Fibroblast of the conjunctiva (primary cell): Measurements from ENCODE around the gene F10.

Experiments used
- DNase-seq: peaks from one replicate; pipeline ENCODE4 v3.0.0-alpha.2; 2010; ENCODE audit warnings: low read depth

F10 gene

DNA sequence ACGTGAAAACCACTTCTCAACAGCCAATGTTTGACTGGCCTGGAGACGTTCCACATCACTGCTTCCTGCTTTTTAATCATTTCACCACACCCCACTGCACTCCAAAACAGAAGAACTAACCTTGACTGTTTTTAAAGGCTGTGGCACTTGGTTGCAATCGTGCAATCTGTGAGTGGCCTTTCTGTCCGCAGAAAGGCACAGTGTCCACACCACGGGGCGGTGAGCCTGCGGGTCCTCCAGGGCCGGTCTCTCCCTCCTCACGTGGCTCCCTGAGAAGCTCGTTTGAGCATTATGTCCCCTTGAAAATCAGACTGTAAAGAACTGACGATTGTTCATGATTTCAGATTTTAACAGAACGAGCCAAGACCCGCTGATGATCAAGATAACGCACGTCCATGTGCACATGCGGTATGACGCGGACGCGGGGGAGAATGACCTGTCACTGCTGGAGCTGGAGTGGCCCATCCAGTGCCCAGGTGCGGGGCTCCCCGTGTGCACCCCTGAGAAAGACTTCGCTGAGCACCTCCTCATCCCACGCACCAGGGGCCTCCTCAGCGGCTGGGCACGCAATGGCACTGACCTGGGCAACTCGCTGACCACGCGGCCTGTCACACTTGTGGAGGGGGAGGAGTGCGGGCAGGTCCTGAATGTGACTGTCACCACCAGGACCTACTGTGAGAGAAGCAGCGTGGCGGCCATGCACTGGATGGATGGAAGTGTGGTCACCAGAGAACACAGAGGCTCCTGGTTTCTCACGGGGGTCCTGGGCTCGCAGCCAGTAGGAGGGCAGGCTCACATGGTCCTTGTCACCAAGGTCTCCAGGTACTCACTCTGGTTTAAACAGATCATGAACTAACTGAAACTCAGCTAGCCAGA is 48.9 kb downstream of the F10 start:
- DNase-seq = no peak

DNA sequence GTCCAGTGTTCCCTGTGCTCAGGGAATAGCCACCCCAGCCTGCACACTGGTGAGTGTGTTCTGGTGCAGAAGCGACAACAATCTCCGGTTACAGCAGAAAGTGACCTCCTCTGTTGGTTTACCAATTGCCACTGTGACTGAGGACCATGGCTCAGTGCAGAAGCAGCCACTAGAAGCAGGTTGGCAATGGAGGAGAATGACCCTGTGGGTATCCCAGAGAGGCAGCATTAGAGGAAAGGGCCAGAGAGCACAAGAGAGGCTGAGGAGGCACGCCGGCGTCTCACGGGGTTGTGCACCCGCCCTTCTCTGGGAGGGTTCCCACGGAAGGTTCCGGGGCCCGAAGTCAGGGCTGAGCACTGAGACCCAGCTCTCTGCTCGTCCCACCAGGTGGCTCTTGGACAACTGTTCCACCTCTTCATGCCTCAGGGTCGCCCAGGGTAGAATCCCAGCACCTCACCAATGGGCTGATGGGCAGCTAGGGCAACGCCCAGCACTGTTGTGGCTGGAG is 49.9 kb downstream of the F10 start:
- DNase-seq = no peak

GRCh38 chr13:113176280-113176679 is 53.7 kb downstream of the F10 start:
- DNase-seq = no peak

GRCh38 chr13:113176822-113177221 is 54.2 kb downstream of the F10 start:
- no peak for DNase-seq

GRCh38 chr13:113178070-113178895 is 55.7 kb downstream of the F10 start:
- DNase-seq = peak; percentile 82

DNA sequence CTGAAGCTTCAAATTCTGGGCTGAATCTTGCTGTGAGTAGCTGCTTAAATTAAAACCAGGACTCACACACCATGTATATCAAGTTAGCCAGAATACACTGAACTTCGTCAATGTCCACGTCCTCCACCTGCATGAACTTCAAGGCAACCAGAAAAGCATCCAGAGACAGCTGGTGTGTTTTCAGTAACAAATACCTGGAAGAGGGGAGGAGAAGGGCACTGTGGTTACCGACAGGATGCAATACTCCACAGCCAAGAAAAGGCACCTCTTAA is 56.2 kb downstream of the F10 start:
- no peak for DNase-seq

DNA sequence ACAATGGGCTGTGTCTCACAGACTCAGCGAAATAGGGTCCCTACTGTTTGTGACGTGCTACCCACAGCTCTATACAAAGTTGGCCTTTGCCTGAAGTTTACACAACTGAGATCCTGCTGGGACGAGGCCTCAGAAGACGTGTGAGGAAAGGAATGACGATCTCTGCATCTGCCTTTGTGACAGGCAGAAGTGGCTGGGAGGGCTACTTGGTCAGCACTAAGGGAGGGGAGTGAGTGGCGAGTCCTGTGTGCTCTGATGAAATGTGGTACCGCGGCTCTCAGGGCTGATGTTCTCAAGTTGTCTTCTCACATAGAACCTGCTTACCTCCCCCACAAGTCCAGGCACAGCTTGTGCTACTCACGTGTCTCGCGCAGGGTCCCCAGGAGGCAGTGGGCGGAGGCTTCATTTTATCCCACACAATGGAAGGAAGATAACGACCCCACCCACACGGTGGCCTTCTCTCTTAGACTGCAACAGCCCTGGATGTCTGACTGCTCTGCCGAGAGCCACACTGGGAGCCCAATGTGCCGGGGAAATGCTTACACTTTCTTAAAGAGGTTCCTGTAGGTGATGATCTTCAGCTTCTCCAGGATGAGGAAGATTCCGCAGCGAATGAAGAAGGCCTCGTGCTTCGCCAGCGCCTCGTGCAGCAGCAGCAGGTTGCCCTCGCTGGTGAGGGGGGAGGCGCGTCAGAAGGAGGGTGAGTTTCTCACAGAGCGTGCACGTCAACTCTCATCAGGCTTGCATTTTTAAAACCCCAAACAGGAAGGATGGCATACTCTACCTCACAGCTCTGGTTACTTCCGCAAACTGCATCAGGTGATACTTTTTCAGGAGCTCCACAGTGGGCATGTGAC is 57.0 kb downstream of the F10 start:
- DNase-seq = no peak

GRCh38 chr13:113182046-113182445 is 59.4 kb downstream of the F10 start:
- DNase-seq = no peak

GRCh38 chr13:113183450-113184129 is 61.0 kb downstream of the F10 start:
- no peak for DNase-seq

- no peak for DNase-seq
These were observed 62.2 kb downstream of the F10 start for GRCh38 chr13:113184568-113185440.

DNA sequence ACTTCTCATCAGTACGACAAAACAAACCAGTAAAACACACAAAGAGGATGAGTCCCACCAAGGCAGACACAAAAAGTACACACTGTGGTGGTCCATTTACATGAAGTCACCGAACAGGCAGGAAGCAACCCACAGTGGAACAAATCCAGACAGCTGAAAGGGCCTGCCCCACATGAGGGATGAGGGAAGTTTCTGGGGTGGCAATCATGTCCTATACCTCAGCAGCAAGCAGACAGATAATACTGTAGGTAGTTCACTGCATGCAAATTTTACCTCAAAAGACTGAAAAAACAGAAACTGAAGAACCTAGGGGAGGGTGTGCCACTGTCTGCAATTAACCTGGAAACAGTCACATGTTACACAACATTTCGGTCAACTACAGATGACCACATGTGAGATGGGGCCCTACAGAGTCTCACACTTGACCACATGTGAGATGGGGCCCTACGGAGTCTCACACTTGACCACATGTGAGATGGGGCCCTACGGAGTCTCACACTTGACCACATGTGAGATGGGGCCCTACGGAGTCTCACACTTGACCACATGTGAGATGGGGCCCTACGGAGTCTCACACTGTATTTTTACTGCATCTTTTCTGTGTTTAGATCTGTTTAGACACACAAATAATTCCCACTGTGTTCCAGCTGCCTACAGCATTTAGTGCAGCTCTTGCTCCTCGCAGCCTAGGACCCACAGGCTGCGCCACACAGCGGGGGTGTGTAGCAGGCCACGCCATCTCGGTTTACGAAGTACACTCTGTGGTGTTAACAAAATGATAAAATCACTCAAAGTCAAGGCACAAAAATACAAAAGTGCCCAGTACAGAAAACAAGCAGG is 63.7 kb downstream of the F10 start:
- no peak for DNase-seq

GRCh38 chr13:113187263-113187669 is 64.7 kb downstream of the F10 start:
- DNase-seq = peak; percentile 99

GRCh38 chr13:113187883-113188665 is 65.5 kb downstream of the F10 start:
- DNase-seq = peak; percentile 37

GRCh38 chr13:113190181-113190580 is 67.6 kb downstream of the F10 start:
- DNase-seq = no peak

- DNase-seq = no peak
These were observed 69.7 kb downstream of the F10 start for GRCh38 chr13:113192279-113192678.

DNA sequence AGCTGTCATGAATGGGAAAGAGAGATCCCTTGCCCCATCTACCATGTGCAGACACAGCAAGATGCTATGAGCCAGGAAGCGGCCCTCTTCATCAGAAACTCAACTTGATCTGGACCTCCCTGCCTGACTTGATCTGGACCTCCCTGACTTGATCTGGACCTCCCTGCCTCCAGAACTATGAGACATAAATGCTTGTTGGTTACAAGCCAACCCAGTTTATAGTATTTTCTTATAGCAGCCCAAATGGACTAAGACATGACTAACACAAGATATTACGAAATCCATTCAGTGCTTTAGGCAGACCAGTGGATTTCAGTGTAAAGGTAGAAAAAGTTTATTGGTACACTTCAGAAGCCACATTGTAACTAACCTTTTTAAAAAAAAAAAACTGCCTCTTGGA is 70.3 kb downstream of the F10 start:
- DNase-seq = peak; percentile 63

DNA sequence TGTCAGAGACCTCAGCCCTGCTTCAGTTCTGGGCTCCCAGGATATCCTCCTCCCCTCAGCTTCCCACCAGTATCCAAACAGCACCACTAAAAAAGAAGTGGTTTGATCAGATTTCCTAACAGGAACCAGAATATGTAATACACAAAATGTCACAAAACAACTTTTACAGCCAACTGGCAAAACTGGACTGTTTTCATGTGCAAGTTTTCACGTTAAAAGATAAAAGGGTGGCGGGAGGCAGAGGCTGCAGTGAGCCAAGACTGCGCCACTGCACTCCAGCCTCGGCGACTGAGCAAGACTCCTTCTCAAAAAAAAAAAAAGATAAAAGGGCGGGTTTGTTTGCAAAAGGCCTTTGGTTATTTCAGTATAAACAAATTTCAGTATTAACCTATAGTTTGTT is 72.8 kb downstream of the F10 start:
- no peak for DNase-seq

GRCh38 chr13:113196970-113197737 is 74.6 kb downstream of the F10 start:
- no peak for DNase-seq
